PC-3 (cell line): Measurements from ENCODE around the gene GBP3.

Experiments
- EZH2 ChIP-seq: fragments of 300-600 bp; sonication (generic); IDR thresholded peaks from one replicate; pipeline ENCODE4 v1.6.1; 2017; ENCODE audit warnings: antibody characterized with exemption, mild to moderate bottlenecking, low read length; ENCODE audit not compliant: unreplicated experiment
- EZH2phosphoT487 ChIP-seq: fragments of 300-600 bp; sonication (generic); IDR thresholded peaks from 2 replicates; pipeline ENCODE4 v1.6.1; 2018; ENCODE audit warnings: mild to moderate bottlenecking, antibody characterized with exemption, low read length, borderline replicate concordance
- TF ChIP-seq, protein P1 (sequence below): fragments of 300-600 bp; sonication (generic); conservative IDR thresholded peaks from 2 replicates; pipeline ENCODE4 v1.5.1; 2017; ENCODE audit warnings: antibody characterized with exemption, low read depth, mild to moderate bottlenecking, low read length

DNA sequence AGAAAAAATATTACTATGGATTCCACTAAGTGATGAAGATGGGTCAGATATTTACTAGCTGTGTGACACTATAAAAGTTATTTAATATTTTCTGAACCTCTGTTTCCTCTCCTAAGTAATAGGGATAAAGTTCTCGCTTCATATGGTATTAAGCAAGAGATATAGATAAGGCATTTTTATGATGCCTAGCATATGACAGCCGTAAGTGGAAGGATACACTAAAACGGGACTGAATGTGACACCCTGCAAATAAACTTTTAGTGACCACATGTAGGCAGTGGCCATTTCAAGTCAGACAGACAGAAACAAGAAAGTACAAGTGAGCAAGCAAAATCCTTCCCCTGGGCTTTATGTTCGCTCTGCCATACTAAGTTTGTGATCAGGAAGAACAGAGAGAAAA is 14.2 kb downstream of the GBP3 start:
- TF ChIP-seq, protein P1, sequence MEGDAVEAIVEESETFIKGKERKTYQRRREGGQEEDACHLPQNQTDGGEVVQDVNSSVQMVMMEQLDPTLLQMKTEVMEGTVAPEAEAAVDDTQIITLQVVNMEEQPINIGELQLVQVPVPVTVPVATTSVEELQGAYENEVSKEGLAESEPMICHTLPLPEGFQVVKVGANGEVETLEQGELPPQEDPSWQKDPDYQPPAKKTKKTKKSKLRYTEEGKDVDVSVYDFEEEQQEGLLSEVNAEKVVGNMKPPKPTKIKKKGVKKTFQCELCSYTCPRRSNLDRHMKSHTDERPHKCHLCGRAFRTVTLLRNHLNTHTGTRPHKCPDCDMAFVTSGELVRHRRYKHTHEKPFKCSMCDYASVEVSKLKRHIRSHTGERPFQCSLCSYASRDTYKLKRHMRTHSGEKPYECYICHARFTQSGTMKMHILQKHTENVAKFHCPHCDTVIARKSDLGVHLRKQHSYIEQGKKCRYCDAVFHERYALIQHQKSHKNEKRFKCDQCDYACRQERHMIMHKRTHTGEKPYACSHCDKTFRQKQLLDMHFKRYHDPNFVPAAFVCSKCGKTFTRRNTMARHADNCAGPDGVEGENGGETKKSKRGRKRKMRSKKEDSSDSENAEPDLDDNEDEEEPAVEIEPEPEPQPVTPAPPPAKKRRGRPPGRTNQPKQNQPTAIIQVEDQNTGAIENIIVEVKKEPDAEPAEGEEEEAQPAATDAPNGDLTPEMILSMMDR: no peak
- TF ChIP-seq EZH2 (no peak), EZH2phosphoT487 (no peak)
